K562 (cell line): ENCODE results near the gene NDUFAF4. TPM values are rescaled to one million over a fixed set of nuclear protein-coding genes. Genes with fewer than 3 reads are reported as not detected.

Experiments used
- AFF1 ChIP-seq, 2 experiments: fragments of 450-650 bp; IDR thresholded peaks; 2 replicates each; pipeline ENCODE4 v1.6.1; 2018; ENCODE audit warnings: mild to moderate bottlenecking in 2 of 2, low read depth in 1 of 2; ENCODE audit not compliant: partially characterized antibody in 2 of 2
- CUX1 ChIP-seq: fragments of 200-800 bp; sonication (Bioruptor generic); IDR thresholded peaks from 2 replicates; pipeline ENCODE4 v1.6.1; 2016; ENCODE audit warnings: missing genetic modification characterization, missing compliant biosample characterization
- KLF13 ChIP-seq: fragments of 450-650 bp; IDR thresholded peaks from 2 replicates; pipeline ENCODE4 v1.6.1; 2016; ENCODE audit warnings: missing genetic modification characterization, low read depth, mild to moderate bottlenecking, missing compliant biosample characterization, moderate library complexity, borderline replicate concordance
- MBD1 ChIP-seq: fragments of 250-450 bp; sonication (Bioruptor Pico); IDR thresholded peaks from 2 replicates; pipeline ENCODE4 v1.8.0; 2022; ENCODE audit warnings: inconsistent platforms
- SETDB1 ChIP-seq: IDR thresholded peaks from one replicate; pipeline ENCODE4 v1.6.1; 2012; ENCODE audit warnings: low read length, control low read depth, inconsistent platforms
- SMARCC2 ChIP-seq: fragments of 450-650 bp; IDR thresholded peaks from 2 replicates; pipeline ENCODE4 v1.6.1; 2017; ENCODE audit warnings: antibody characterized with exemption, moderate library complexity, mild to moderate bottlenecking, low read depth
- SRF ChIP-seq, 2 experiments: fragments of 250-450, 450-650 bp in 1 of 2; sonication (Bioruptor Pico) in 1 of 2; sonication (generic) in 1 of 2; formaldehyde crosslinking; IDR thresholded peaks; 2 replicates each; pipeline versions ENCODE4 v1.5.0 to v1.5.1; 2020 to 2022; ENCODE audit warnings: mild to moderate bottlenecking in 1 of 2, missing genetic modification reagents in 1 of 2
- TAF15 ChIP-seq: fragments of 200-400 bp; formaldehyde crosslinking; IDR thresholded peaks from 2 replicates; pipeline ENCODE4 v1.6.1; 2017; ENCODE audit warnings: mild to moderate bottlenecking, low read depth, low read length, moderate library complexity
- TFAM ChIP-seq: fragments of 250-450 bp; sonication (Bioruptor Pico); conservative IDR thresholded peaks from 2 replicates; pipeline ENCODE4 v1.5.0; 2021; ENCODE audit warnings: mild to moderate bottlenecking, moderate library complexity
- ZBTB34 ChIP-seq: fragments of 250-450 bp; sonication (Bioruptor Pico); IDR thresholded peaks from 2 replicates; pipeline ENCODE4 v1.8.0; 2021; ENCODE audit warnings: mild to moderate bottlenecking, moderate library complexity
- ZNF316 ChIP-seq: fragments of 450-650 bp; IDR thresholded peaks from 2 replicates; pipeline ENCODE4 v1.6.1; 2016
- polyA plus RNA-seq, 8 experiments: library from polyadenylated mRNA; depleted of rRNA in 4 of 8; stranded (reverse) in 5 of 8; unstranded in 3 of 8; fragments of >200 nt; fragmentation: Nextera tagmentation in 2 of 8; fragmentation: Illumina TruSeq in 1 of 8; extraction: Ambion mirVana in 2 of 8; extraction: Trizol in 1 of 8; gene quantifications; 2 replicates each; pipeline versions ENCODE4 v1.2.1 to v1.2.3, GENCODE V29; 2011 to 2014; ENCODE audit warnings: inconsistent platforms in 1 of 8, missing spikeins in 1 of 8
- total RNA-seq, 7 experiments: library from RNA; depleted of rRNA in 6 of 7; stranded (reverse); fragments of >200 nt in 6 of 7; fragmentation: Illumina TruSeq in 2 of 7; extraction: Trizol in 2 of 7; gene quantifications; 2 replicates each; pipeline versions ENCODE4 v1.2.1 to v1.2.3, GENCODE V29; 2011 to 2021; ENCODE audit warnings: low replicate concordance in 1 of 7

Gene NDUFAF4
- total and polyA plus RNA-seq, 9 of the 15 experiments (the other 6 are each of a cell fraction or from before 2014, with no cell fraction given): 45.0 to 418 (median 136) TPM

- TF ChIP-seq TAF15 (no peak), SETDB1 (no peak), CUX1 (CRISPR knock-in tag) (peak; percentile 54; the same call in 1 of the 2 replicates), SRF (CRISPR knock-in tag; IDR thresholded peaks at IDR 0.05) (no peak; a peak in 1 of 4 replicates), ZBTB34 (CRISPR knock-in tag) (no peak), SMARCC2 (peak; percentile 55; the same call in 1 of the 2 replicates), TFAM (no peak), KLF13 (no peak), AFF1 (IDR thresholded peaks at IDR 0.05; ENCODE audit: low read depth in 1 of 2, partially characterized antibody in 2 of 2) (no peak), ZNF316 (peak; percentile 99), MBD1 (CRISPR knock-in tag) (no peak)
Measured at GRCh38 chr6:96898241-96898851, 655 bp upstream of the NDUFAF4 start (continued).
